Esophagus squamous epithelium (tissue), 4 donors: ENCODE measurements around the gene FGF18.

Source experiments
- POLR2A ChIP-seq, 4 donors: fragments of 450-650 bp; IDR thresholded peaks; one replicate each; pipeline ENCODE4 v1.6.1; 2017; ENCODE audit warnings: antibody characterized with exemption in 4 of 4, mild to moderate bottlenecking in 4 of 4, moderate library complexity in 3 of 4
- TF ChIP-seq, protein P1 (sequence below), 6 experiments: fragments of 450-650 bp in 4 of 6; fragments of 200-600 bp in 2 of 6; sonication (generic) in 2 of 6; IDR thresholded peaks; one replicate each; pipeline ENCODE4 v1.5.1; 2016 to 2019; ENCODE audit warnings: antibody characterized with exemption in 6 of 6, mild to moderate bottlenecking in 4 of 6, moderate library complexity in 4 of 6

DNA sequence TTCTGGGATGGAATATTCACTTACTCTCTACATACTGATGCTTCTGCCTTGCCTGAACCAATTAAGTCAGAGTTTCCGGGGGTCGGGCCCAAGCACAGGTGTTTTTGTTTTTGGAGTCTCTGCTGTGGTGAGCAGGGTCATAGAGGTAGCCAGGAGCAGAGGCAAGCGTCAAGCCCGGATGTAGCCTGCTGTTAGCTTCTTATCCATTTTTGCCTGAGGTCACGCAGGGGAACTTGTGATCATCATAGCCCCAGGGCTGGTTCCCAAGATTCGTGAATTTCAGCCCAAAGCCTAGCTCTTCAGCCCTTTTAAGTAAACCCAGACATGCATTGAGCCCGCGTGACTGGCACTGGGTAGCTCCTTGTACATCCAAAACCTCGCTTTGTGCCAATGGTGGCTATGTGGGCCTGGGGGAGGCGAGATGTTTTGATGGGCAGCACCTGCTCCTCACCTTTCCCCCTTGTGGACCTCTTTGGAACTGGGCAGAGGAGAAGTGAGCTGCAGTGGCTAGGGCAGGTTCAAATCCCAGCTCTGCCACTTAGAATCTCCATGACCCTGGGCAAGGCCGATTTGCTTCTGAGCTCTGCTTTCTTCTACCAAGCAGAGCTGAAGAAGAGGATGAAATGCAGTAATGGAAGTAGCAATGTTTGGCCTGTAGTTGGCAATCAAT is 33.7 kb downstream of the FGF18 start:
- TF ChIP-seq, protein P1, sequence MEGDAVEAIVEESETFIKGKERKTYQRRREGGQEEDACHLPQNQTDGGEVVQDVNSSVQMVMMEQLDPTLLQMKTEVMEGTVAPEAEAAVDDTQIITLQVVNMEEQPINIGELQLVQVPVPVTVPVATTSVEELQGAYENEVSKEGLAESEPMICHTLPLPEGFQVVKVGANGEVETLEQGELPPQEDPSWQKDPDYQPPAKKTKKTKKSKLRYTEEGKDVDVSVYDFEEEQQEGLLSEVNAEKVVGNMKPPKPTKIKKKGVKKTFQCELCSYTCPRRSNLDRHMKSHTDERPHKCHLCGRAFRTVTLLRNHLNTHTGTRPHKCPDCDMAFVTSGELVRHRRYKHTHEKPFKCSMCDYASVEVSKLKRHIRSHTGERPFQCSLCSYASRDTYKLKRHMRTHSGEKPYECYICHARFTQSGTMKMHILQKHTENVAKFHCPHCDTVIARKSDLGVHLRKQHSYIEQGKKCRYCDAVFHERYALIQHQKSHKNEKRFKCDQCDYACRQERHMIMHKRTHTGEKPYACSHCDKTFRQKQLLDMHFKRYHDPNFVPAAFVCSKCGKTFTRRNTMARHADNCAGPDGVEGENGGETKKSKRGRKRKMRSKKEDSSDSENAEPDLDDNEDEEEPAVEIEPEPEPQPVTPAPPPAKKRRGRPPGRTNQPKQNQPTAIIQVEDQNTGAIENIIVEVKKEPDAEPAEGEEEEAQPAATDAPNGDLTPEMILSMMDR (IDR thresholded peaks at IDR 0.05), result no peak
- no peak for TF ChIP-seq POLR2A (IDR thresholded peaks at IDR 0.05)
